CD8-positive, alpha-beta memory T cell (primary cell): ENCODE measurements around the gene CPA4. TPM values are rescaled to one million over a fixed set of nuclear protein-coding genes. Genes with fewer than 3 reads are reported as not detected.
"Not testable (repeated sequence)": the region's sequence is repeated elsewhere in the genome, so short reads cannot be mapped to it uniquely, and the experiment has no call there.

ENCODE experiments used
- CTCF ChIA-PET: fragments of 350-600 bp; sonication (Branson Sonifier 250); formaldehyde crosslinking; loops from one replicate; lab custom pipeline; 2021; ENCODE audit warnings: antibody characterized with exemption; lab: Charles Lee
- POLR2A ChIA-PET: fragments of 350-600 bp; sonication (Branson Sonifier 250); formaldehyde crosslinking; loops from one replicate; lab custom pipeline; 2021; ENCODE audit warnings: antibody characterized with exemption; lab: Charles Lee
- DNase-seq, 5 donors: peaks; one replicate each; pipeline versions ENCODE4 v3.0.0 to v3.0.0-alpha.2; 2020 to 2022; ENCODE audit warnings: mixed read lengths in 1 of 5
- H3K27ac ChIP-seq: one replicate; pipeline ENCODE4 v1.7.0; 2013; ENCODE audit warnings: low read depth, mild to moderate bottlenecking, low read length, moderate library complexity
- H3K27me3 ChIP-seq: 2 replicates; pipeline ENCODE4 v1.7.0; 2013; ENCODE audit warnings: low read length, mild to moderate bottlenecking; ENCODE audit not compliant: insufficient read depth, poor library complexity, severe bottlenecking
- H3K36me3 ChIP-seq: 2 replicates; pipeline ENCODE4 v1.7.0; 2013; ENCODE audit warnings: mild to moderate bottlenecking, low read length, moderate library complexity; ENCODE audit not compliant: insufficient read depth
- H3K4me1 ChIP-seq: 2 replicates; pipeline ENCODE4 v1.7.0; 2013; ENCODE audit warnings: mild to moderate bottlenecking, low read length, moderate library complexity; ENCODE audit not compliant: insufficient read depth
- H3K4me3 ChIP-seq: 2 replicates; pipeline ENCODE4 v1.7.0; 2013; ENCODE audit warnings: mild to moderate bottlenecking, low read length
- H3K9me3 ChIP-seq: 2 replicates; pipeline ENCODE4 v1.7.0; 2013; ENCODE audit warnings: mild to moderate bottlenecking, low read length
- H3K27ac Mint-ChIP-seq, 8 donors: one replicate each; pipeline ENCODE4 v1.8.0; 2020 to 2021; ENCODE audit warnings: mixed read lengths in 8 of 8, mild to moderate bottlenecking in 6 of 8, inconsistent platforms in 3 of 8, moderate library complexity in 3 of 8
- H3K27me3 Mint-ChIP-seq, 2 donors: one replicate each; pipeline ENCODE4 v1.8.0; 2020 to 2021; ENCODE audit warnings: mixed read lengths in 2 of 2, mild to moderate bottlenecking in 1 of 2, moderate library complexity in 1 of 2
- H3K36me3 Mint-ChIP-seq, 3 donors: one replicate each; pipeline ENCODE4 v1.8.0; 2020 to 2021; ENCODE audit warnings: mixed read lengths in 3 of 3, inconsistent platforms in 1 of 3, mild to moderate bottlenecking in 1 of 3
- H3K4me1 Mint-ChIP-seq, 3 donors: one replicate each; pipeline ENCODE4 v1.8.0; 2020 to 2021; ENCODE audit warnings: mixed read lengths in 3 of 3, inconsistent platforms in 1 of 3, mild to moderate bottlenecking in 1 of 3
- H3K4me3 Mint-ChIP-seq, 7 donors: one replicate each; pipeline ENCODE4 v1.8.0; 2020 to 2021; ENCODE audit warnings: mixed read lengths in 7 of 7, mild to moderate bottlenecking in 6 of 7, moderate library complexity in 4 of 7, inconsistent platforms in 2 of 7
- H3K9me3 Mint-ChIP-seq, 5 donors: one replicate each; pipeline ENCODE4 v1.8.0; 2020 to 2022; ENCODE audit warnings: mixed read lengths in 5 of 5, mild to moderate bottlenecking in 3 of 5, moderate library complexity in 2 of 5, inconsistent platforms in 1 of 5
- polyA plus RNA-seq: library from polyadenylated mRNA; unstranded; fragments of 300-500 nt; fragmentation: Illumina TruSeq; gene quantifications from one replicate; pipeline ENCODE4 v1.2.3, GENCODE V29; 2021
- total RNA-seq, 2 experiments: library from RNA; stranded (reverse); gene quantifications; one replicate each; pipeline ENCODE4 v1.2.3, GENCODE V29; 2021

Gene CPA4
- total and polyA plus RNA-seq, 3 experiments from 2014 or later: not detected

- Histone ChIP-seq H3K27ac (no peak overlapping the region), H3K27me3 (no peaks in the 10 kb centered on the region), H3K4me1 (no peaks in the 10 kb centered on the region), H3K36me3 (no peaks in the 10 kb centered on the region), H3K4me3 (no peak overlapping the region), H3K9me3 (no peaks in the 10 kb centered on the region)
- Mint-ChIP-seq H3K9me3 (no peaks in the 10 kb centered on the region), H3K27me3 (peaks cover 7 to 14% of the 10 kb centered on the region in 2 donors), H3K4me1 (no peaks in the 10 kb centered on the region), H3K4me3 (no peak overlapping the region), H3K27ac (no peak overlapping the region), H3K36me3 (no peaks in the 10 kb centered on the region)
- ChIA-PET POLR2A (no interaction called here), CTCF (no interaction called here)
- no peak for DNase-seq
These were observed 17.0 kb downstream of the CPA4 start for GRCh38 chr7:130309986-130310385.

GRCh38 chr7:130314305-130314704, 21.3 kb downstream of the CPA4 start:
- Histone ChIP-seq H3K4me3 (no peak overlapping the region), H3K27me3 (no peaks in the 10 kb centered on the region), H3K27ac (no peak overlapping the region), H3K36me3 (no peaks in the 10 kb centered on the region), H3K4me1 (no peaks in the 10 kb centered on the region), H3K9me3 (no peaks in the 10 kb centered on the region)
- ChIA-PET POLR2A (no interaction called here), CTCF (interaction anchor here (1.6 kb wide), 1 partner anchor 20 kb away, joined by 3 read pairs; no protein-coding TSS in a partner anchor)
- no peak for DNase-seq
- H3K4me1 Mint-ChIP-seq: no peaks in the 10 kb centered on the region
- H3K27ac Mint-ChIP-seq: no peak overlapping the region
- peaks cover 6 to 11% of the 10 kb centered on the region in 2 donors for H3K27me3 Mint-ChIP-seq
- H3K36me3 Mint-ChIP-seq: no peaks in the 10 kb centered on the region
- H3K4me3 Mint-ChIP-seq: no peak overlapping the region
- no peaks in the 10 kb centered on the region for H3K9me3 Mint-ChIP-seq

GRCh38 chr7:130319541-130319940, 26.6 kb downstream of the CPA4 start:
- Histone ChIP-seq H3K27me3 (no peaks in the 10 kb centered on the region), H3K36me3 (no peaks in the 10 kb centered on the region), H3K27ac (no peak overlapping the region), H3K4me3 (no peak overlapping the region), H3K9me3 (no peaks in the 10 kb centered on the region), H3K4me1 (no peaks in the 10 kb centered on the region)
- ChIA-PET POLR2A (no interaction called here), CTCF (no interaction called here)
- H3K27ac Mint-ChIP-seq: no peak overlapping the region
- H3K36me3 Mint-ChIP-seq: no peaks in the 10 kb centered on the region
- H3K4me3 Mint-ChIP-seq: no peak overlapping the region
- H3K27me3 Mint-ChIP-seq: peaks cover 3% of the 10 kb centered on the region in 2 donors
- H3K4me1 Mint-ChIP-seq: no peaks in the 10 kb centered on the region
- DNase-seq: no peak
- H3K9me3 Mint-ChIP-seq: no peaks in the 10 kb centered on the region

GRCh38 chr7:130321542-130322229, 28.7 kb downstream of the CPA4 start:
- H3K4me3 ChIP-seq, H3K4me1 Mint-ChIP-seq, H3K27me3 ChIP-seq, H3K27ac Mint-ChIP-seq, H3K9me3 ChIP-seq, CTCF ChIA-PET, H3K4me3 Mint-ChIP-seq, H3K9me3 Mint-ChIP-seq, H3K27ac ChIP-seq, DNase-seq, H3K36me3 Mint-ChIP-seq, H3K4me1 ChIP-seq, H3K36me3 ChIP-seq, H3K27me3 Mint-ChIP-seq: not testable (repeated sequence)
- POLR2A ChIA-PET: interaction anchor here (0.6 kb wide), 1 partner anchor 31 kb away, joined by 4 read pairs; no protein-coding TSS in a partner anchor

DNA sequence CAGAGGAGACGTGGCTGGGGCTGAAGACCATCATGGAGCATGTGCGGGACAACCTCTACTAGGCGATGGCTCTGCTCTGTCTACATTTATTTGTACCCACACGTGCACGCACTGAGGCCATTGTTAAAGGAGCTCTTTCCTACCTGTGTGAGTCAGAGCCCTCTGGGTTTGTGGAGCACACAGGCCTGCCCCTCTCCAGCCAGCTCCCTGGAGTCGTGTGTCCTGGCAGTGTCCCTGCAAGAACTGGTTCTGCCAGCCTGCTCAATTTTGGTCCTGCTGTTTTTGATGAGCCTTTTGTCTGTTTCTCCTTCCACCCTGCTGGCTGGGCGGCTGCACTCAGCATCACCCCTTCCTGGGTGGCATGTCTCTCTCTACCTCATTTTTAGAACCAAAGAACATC, 29.7 kb downstream of the CPA4 start:
- no peak overlapping the region for H3K4me3 Mint-ChIP-seq
- H3K9me3 Mint-ChIP-seq: no peaks in the 10 kb centered on the region
- Histone ChIP-seq H3K4me3 (no peak overlapping the region), H3K36me3 (no peaks in the 10 kb centered on the region), H3K4me1 (no peaks in the 10 kb centered on the region), H3K27ac (no peak overlapping the region), H3K27me3 (no peaks in the 10 kb centered on the region), H3K9me3 (no peaks in the 10 kb centered on the region)
- ChIA-PET CTCF (no interaction called here), POLR2A (interaction anchor here (0.6 kb wide), 1 partner anchor 30 kb away, joined by 4 read pairs; no protein-coding TSS in a partner anchor)
- no peak for DNase-seq
- no peaks in the 10 kb centered on the region for H3K4me1 Mint-ChIP-seq
- no peak overlapping the region for H3K27ac Mint-ChIP-seq
- no peaks in the 10 kb centered on the region for H3K36me3 Mint-ChIP-seq
- H3K27me3 Mint-ChIP-seq: peaks cover 0 to 3% of the 10 kb centered on the region in 2 donors

DNA sequence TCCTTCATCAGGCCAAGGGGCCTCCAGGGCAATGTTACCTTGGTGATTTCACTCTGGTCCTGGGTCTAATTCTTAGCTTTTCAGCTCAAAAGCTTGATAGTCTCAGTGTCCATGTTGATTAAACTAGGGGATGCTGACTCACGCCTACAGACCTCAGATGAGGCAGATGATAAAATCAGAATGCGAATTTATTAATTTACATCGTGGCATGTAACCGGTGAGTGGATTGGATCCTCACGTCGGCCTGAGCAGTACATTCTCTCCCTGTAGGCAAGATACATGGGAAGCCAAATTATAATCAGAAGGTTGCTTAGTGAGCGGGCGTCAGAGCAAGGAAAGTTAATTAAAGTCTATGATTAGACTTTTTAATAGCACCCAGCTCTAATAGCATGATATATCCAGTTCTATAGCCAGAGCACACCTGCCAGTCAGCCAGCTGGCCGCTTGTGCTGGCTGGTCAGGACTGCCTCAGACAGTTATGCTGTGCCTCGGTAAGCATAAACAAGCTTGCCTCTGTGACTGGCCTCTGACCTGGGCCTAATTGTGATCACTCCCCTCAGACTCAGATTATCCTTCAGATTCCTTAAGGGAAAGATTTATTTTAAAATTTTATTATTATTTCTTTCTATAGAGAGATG, 31.5 kb downstream of the CPA4 start:
- Histone ChIP-seq H3K9me3 (no peaks in the 10 kb centered on the region), H3K27me3 (no peaks in the 10 kb centered on the region), H3K36me3 (no peaks in the 10 kb centered on the region), H3K27ac (no peak overlapping the region), H3K4me1 (no peaks in the 10 kb centered on the region), H3K4me3 (no peak overlapping the region)
- DNase-seq: no peak
- peaks cover 0 to 6% of the 10 kb centered on the region in 2 donors for H3K27me3 Mint-ChIP-seq
- ChIA-PET POLR2A (no interaction called here), CTCF (no interaction called here)
- no peak overlapping the region for H3K27ac Mint-ChIP-seq
- H3K4me3 Mint-ChIP-seq: no peak overlapping the region
- H3K36me3 Mint-ChIP-seq: no peaks in the 10 kb centered on the region
- H3K4me1 Mint-ChIP-seq: no peaks in the 10 kb centered on the region
- H3K9me3 Mint-ChIP-seq: no peaks in the 10 kb centered on the region

GRCh38 chr7:130329681-130330080, 36.7 kb downstream of the CPA4 start:
- no peaks in the 10 kb centered on the region for H3K36me3 ChIP-seq
- Mint-ChIP-seq H3K36me3 (no peaks in the 10 kb centered on the region), H3K27ac (no peak overlapping the region), H3K9me3 (no peaks in the 10 kb centered on the region), H3K4me1 (no peaks in the 10 kb centered on the region), H3K4me3 (no peak overlapping the region), H3K27me3 (peaks cover 0 to 5% of the 10 kb centered on the region in 2 donors)
- ChIA-PET CTCF (no interaction called here), POLR2A (no interaction called here)
- H3K9me3 ChIP-seq: no peaks in the 10 kb centered on the region
- no peak overlapping the region for H3K4me3 ChIP-seq
- no peaks in the 10 kb centered on the region for H3K4me1 ChIP-seq
- no peak overlapping the region for H3K27ac ChIP-seq
- DNase-seq: no peak
- H3K27me3 ChIP-seq: no peaks in the 10 kb centered on the region

GRCh38 chr7:130332259-130333053, 39.5 kb downstream of the CPA4 start:
- H3K36me3 ChIP-seq: no peaks in the 10 kb centered on the region
- Mint-ChIP-seq H3K9me3 (no peaks in the 10 kb centered on the region), H3K4me3 (no peak overlapping the region), H3K27me3 (peaks cover 0 to 8% of the 10 kb centered on the region in 2 donors), H3K4me1 (no peaks in the 10 kb centered on the region), H3K27ac (no peak overlapping the region), H3K36me3 (no peaks in the 10 kb centered on the region)
- H3K9me3 ChIP-seq: no peaks in the 10 kb centered on the region
- no peak overlapping the region for H3K27ac ChIP-seq
- H3K27me3 ChIP-seq: no peaks in the 10 kb centered on the region
- DNase-seq: no peak
- CTCF ChIA-PET: no interaction called here
- POLR2A ChIA-PET: no interaction called here
- no peaks in the 10 kb centered on the region for H3K4me1 ChIP-seq
- H3K4me3 ChIP-seq: no peak overlapping the region
